K562 (cell line): ENCODE data around the gene TMEM185B.

Experiments used
- SMAD1 ChIP-seq: fragments of 150-350 bp; IDR thresholded peaks from 2 replicates; pipeline ENCODE4 v1.6.1; 2014; ENCODE audit warnings: low read length, low read depth; ENCODE audit not compliant: partially characterized antibody
- ZNF146 ChIP-seq: IDR thresholded peaks from one replicate; pipeline ENCODE4 v1.6.1; 2018; ENCODE audit warnings: missing compliant biosample characterization; ENCODE audit not compliant: unreplicated experiment

- TF ChIP-seq SMAD1 (no peak), ZNF146 (CRISPR knock-in tag) (no peak)
These were observed 790 bp downstream of the TMEM185B start for GRCh38 chr2:120222186-120223033.
